ENCODE results near the gene MYO1A. TPM values are rescaled to one million over a fixed set of nuclear protein-coding genes. Genes with fewer than 3 reads are reported as not detected.

Gene MYO1A
- total RNA-seq, 1 donor from 2014 or later: 0.27 TPM

DNA sequence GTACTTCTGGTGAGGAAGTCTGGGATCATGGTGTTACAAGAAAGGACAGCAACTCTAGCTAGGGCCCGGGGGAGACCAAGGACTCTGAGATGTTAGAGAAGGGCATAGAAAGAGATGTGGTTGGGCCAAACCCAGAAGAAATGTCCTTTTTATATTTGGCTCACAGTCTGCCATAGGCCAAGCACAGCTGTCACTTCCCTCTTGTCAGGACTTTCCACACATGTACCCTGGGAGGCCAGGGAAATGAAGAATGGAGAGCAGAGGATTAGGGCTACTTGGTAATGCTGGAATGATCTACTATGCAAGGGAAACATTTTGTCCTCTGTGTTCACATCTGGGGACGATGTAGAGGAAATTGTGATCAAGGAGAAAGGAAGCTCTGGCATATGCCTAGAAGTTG, 9.2 kb downstream of the MYO1A start:
- no peak overlapping the region for H3K4me3 Mint-ChIP-seq
- no peak for DNase-seq (ENCODE audit: low spot score in 2 of 2, unreplicated experiment in 2 of 2)
- H3K27me3 Mint-ChIP-seq (ENCODE audit: low read depth): peaks cover 33% of the 10 kb centered on the region
- no peak overlapping the region for H3K27ac Mint-ChIP-seq
- H3K36me3 Mint-ChIP-seq: no peaks in the 10 kb centered on the region
- no peaks in the 10 kb centered on the region for H3K4me1 Mint-ChIP-seq
- TF ChIP-seq, protein P1, sequence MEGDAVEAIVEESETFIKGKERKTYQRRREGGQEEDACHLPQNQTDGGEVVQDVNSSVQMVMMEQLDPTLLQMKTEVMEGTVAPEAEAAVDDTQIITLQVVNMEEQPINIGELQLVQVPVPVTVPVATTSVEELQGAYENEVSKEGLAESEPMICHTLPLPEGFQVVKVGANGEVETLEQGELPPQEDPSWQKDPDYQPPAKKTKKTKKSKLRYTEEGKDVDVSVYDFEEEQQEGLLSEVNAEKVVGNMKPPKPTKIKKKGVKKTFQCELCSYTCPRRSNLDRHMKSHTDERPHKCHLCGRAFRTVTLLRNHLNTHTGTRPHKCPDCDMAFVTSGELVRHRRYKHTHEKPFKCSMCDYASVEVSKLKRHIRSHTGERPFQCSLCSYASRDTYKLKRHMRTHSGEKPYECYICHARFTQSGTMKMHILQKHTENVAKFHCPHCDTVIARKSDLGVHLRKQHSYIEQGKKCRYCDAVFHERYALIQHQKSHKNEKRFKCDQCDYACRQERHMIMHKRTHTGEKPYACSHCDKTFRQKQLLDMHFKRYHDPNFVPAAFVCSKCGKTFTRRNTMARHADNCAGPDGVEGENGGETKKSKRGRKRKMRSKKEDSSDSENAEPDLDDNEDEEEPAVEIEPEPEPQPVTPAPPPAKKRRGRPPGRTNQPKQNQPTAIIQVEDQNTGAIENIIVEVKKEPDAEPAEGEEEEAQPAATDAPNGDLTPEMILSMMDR (IDR thresholded peaks at IDR 0.05; ENCODE audit: unreplicated experiment): no peak
- no peaks in the 10 kb centered on the region for H3K9me3 Mint-ChIP-seq

DNA sequence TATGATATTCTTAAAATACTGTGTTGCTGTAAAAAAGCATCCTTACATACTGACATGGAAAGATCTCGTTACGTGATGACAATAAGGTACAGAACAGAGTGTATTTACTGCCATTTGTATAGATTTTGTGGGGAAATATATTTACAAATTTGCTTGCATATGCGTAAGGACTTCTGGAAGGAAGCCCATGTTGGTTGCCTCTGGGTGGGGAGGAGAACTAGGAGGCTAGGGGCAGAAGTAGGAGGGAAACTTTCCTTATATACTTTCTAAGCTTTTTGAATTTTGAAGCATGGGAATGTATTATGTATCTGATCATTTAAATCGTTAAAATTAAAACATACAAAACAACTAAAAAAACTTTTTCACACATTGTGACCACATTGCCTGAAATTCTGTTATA, 9.7 kb downstream of the MYO1A start:
- TF ChIP-seq, protein P1 (IDR thresholded peaks at IDR 0.05; ENCODE audit: unreplicated experiment): no peak
- H3K27ac Mint-ChIP-seq: no peak overlapping the region
- no peak for DNase-seq (ENCODE audit: low spot score in 2 of 2, unreplicated experiment in 2 of 2)
- no peak overlapping the region for H3K4me3 Mint-ChIP-seq
- no peaks in the 10 kb centered on the region for H3K36me3 Mint-ChIP-seq
- peaks cover 29% of the 10 kb centered on the region for H3K27me3 Mint-ChIP-seq (ENCODE audit: low read depth)
- no peaks in the 10 kb centered on the region for H3K4me1 Mint-ChIP-seq
- no peaks in the 10 kb centered on the region for H3K9me3 Mint-ChIP-seq

DNA sequence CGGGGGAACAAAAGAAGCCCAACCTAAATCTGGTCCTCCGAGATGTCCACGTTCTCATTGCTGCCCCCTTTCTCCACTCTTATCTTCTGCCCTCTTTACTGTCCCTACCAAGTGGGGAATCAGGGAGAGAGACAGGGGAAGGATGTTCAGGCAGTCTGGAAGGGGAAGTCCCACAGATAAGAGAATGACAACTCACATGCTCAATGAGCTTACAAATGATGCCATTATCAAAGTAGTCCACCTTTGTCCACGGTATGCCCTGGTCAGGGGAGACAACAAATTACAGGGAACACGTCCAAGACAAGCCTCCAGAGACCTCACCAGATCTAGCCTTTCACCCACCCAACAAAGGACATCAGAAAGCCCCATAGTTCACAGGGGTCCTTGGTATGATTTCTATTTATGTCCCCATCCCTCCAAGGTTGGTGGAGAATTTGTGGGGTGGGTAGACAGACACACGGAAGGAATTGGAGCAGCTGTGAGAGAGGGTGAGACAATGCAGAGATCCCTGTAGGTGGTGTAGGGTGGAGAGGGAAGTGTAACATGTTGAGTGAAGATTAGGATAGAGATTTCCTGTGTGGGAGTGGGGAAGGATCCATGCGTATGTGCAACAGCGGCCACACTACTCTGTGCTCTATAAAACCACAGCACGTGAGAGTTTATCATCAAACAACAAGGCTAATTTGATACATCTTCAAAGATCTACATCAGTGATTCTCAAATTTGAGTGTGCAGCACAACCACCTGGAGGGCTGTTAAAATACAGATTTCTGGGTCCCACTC, 10.7 kb downstream of the MYO1A start:
- no peak for DNase-seq (ENCODE audit: low spot score in 2 of 2, unreplicated experiment in 2 of 2)
- no peak overlapping the region for H3K27ac Mint-ChIP-seq
- no peaks in the 10 kb centered on the region for H3K9me3 Mint-ChIP-seq
- no peaks in the 10 kb centered on the region for H3K4me1 Mint-ChIP-seq
- TF ChIP-seq, protein P1 (IDR thresholded peaks at IDR 0.05; ENCODE audit: unreplicated experiment): no peak
- H3K36me3 Mint-ChIP-seq: no peaks in the 10 kb centered on the region
- H3K27me3 Mint-ChIP-seq (ENCODE audit: low read depth): peaks cover 25% of the 10 kb centered on the region
- no peak overlapping the region for H3K4me3 Mint-ChIP-seq

DNA sequence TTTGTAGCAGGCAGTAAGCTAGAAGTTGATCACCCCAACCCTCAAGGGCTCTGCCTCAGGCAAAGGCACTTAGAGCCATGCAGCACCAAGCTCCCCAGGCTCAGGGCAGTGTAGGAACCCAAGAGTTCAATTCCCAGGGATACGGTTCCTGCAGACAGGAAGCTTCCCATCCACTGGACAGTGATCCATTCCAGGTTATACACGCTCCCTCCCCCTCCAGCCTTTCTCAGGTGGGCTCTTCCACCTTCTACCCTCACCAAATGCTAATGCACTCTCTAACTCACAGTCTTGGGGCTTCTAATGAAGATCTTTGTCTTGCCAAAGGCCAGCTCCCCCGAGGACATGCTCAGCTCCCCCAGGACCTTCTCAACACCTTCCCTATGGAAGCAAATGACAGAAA, 12.7 kb downstream of the MYO1A start:
- no peak for DNase-seq (ENCODE audit: low spot score in 2 of 2, unreplicated experiment in 2 of 2)
- TF ChIP-seq, protein P1 (IDR thresholded peaks at IDR 0.05; ENCODE audit: unreplicated experiment): no peak
- Mint-ChIP-seq H3K27ac (no peak overlapping the region), H3K4me1 (no peaks in the 10 kb centered on the region), H3K4me3 (no peak overlapping the region), H3K36me3 (no peaks in the 10 kb centered on the region), H3K27me3 (ENCODE audit: low read depth) (peaks cover 17% of the 10 kb centered on the region), H3K9me3 (no peaks in the 10 kb centered on the region)

DNA sequence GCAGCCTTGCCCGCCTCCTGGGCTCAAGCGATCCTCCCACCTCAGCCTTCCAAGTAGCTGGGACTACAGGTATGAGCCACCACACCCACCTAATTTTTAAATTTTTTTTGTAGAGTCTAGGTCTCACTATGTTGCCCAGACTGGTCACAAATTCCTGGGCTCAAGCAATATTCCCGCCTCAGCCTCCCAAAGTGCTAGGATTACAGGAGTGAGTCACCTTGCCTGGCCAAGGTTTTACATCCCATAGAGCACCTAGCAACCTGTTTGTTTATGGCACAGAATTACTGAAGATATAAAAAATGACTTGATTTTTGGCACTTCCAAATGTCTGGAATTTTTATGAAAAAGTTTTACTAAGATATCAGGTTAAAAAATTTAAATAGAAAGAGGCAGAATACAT, 16.5 kb downstream of the MYO1A start:
- no peak for DNase-seq (ENCODE audit: low spot score in 2 of 2, unreplicated experiment in 2 of 2)
- Mint-ChIP-seq H3K4me1 (peaks cover 16% of the 10 kb centered on the region), H3K9me3 (no peaks in the 10 kb centered on the region), H3K27me3 (ENCODE audit: low read depth) (no peaks in the 10 kb centered on the region), H3K36me3 (no peaks in the 10 kb centered on the region), H3K27ac (no peak overlapping the region), H3K4me3 (no peak overlapping the region)
- TF ChIP-seq, protein P1 (IDR thresholded peaks at IDR 0.05; ENCODE audit: unreplicated experiment): no peak
